ENCODE measurements around the gene RBMS3. TPM values are rescaled to one million over a fixed set of nuclear protein-coding genes. Genes with fewer than 3 reads are reported as not detected.

RBMS3 gene
- total and polyA plus RNA-seq, 2 of the 8 experiments (the other 6 are each of a cell fraction or from before 2014, with no cell fraction given): 3.7 to 6.9 TPM

GRCh38 chr3:29293421-29293820, 12.6 kb downstream of the RBMS3 start:
- no peak for FAIRE-seq
- TF ChIP-seq HDAC2 (IDR thresholded peaks at IDR 0.05; ENCODE audit: borderline replicate concordance in 1 of 2, low read depth in 2 of 2, low read length in 2 of 2) (no peak), CBX5 (IDR thresholded peaks at IDR 0.05; ENCODE audit: low read depth, low read length) (no peak), CHD2 (IDR thresholded peaks at IDR 0.05; ENCODE audit: low read length) (no peak), RNF2 (IDR thresholded peaks at IDR 0.05; ENCODE audit: borderline replicate concordance, low read depth, low read length, missing control alignments, poor library complexity, severe bottlenecking) (no peak), CREB1 (IDR thresholded peaks at IDR 0.05) (no peak), SP1 (IDR thresholded peaks at IDR 0.05; ENCODE audit: low read depth, low read length) (no peak), SAP30 (IDR thresholded peaks at IDR 0.05; ENCODE audit: insufficient read depth, insufficient replicate concordance, low read length) (no peak), NANOG (IDR thresholded peaks at IDR 0.05; ENCODE audit: insufficient read depth, low read depth, low read length, poor library complexity, severe bottlenecking) (no peak), SP2 (IDR thresholded peaks at IDR 0.05; ENCODE audit: low read length) (no peak), CBX8 (IDR thresholded peaks at IDR 0.05; ENCODE audit: borderline replicate concordance, low read depth, low read length) (no peak), KDM1A (IDR thresholded peaks at IDR 0.05; ENCODE audit: borderline replicate concordance, low read length) (no peak), POLR2AphosphoS5 (IDR thresholded peaks at IDR 0.05; ENCODE audit: low read depth, low read length) (no peak)
- TF ChIP-seq, protein P1, sequence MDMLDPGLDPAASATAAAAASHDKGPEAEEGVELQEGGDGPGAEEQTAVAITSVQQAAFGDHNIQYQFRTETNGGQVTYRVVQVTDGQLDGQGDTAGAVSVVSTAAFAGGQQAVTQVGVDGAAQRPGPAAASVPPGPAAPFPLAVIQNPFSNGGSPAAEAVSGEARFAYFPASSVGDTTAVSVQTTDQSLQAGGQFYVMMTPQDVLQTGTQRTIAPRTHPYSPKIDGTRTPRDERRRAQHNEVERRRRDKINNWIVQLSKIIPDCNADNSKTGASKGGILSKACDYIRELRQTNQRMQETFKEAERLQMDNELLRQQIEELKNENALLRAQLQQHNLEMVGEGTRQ (IDR thresholded peaks at IDR 0.05; ENCODE audit: low read length): no peak

More at GRCh38 chr3:29293421-29293820, 12.6 kb downstream of the RBMS3 start:
- Histone ChIP-seq H3K9me3 (ENCODE audit: insufficient read depth in 2 of 2, low read depth in 1 of 2, low read length in 1 of 2) (no peaks in the 10 kb centered on the region), H3K9ac (replicated peaks in 1 of 4; ENCODE audit: extremely low read depth in 1 of 4, low read depth in 3 of 4, low read length in 3 of 4) (no peak overlapping the region), H3K56ac (replicated peaks; ENCODE audit: insufficient read length, low read depth, low read length) (no peak overlapping the region), H3K4me3 (ENCODE audit: extremely low read depth in 1 of 4, insufficient read depth in 2 of 4, low read depth in 3 of 4, low read length in 4 of 4) (no peak overlapping the region), H3K79me1 (ENCODE audit: low read depth, low read length) (no peaks in the 10 kb centered on the region), H3K23ac (ENCODE audit: insufficient read length) (no peak overlapping the region), H2AFZ (ENCODE audit: low read length) (no peak overlapping the region), H2BK20ac (ENCODE audit: low read length) (no peak overlapping the region), H3K14ac (ENCODE audit: insufficient read length) (no peak overlapping the region), H3K23me2 (ENCODE audit: low read depth, low read length) (no peaks in the 10 kb centered on the region), H2BK15ac (ENCODE audit: low read length) (no peak overlapping the region), H2BK120ac (replicated peaks; ENCODE audit: low read depth, low read length) (no peak overlapping the region), H4K8ac (ENCODE audit: extremely low read depth, insufficient read depth, low read length) (no peak overlapping the region), H3K79me2 (ENCODE audit: control insufficient read depth in 1 of 2, insufficient read depth in 2 of 2, low read length in 2 of 2) (no peaks in the 10 kb centered on the region), H4K20me1 (replicated peaks in 1 of 2; ENCODE audit: control insufficient read depth in 1 of 2, insufficient read depth in 2 of 2, low read length in 2 of 2) (no peaks in the 10 kb centered on the region), H3K36me3 (ENCODE audit: control insufficient read depth in 2 of 4, insufficient read depth in 4 of 4, low read length in 3 of 4) (no peaks in the 10 kb centered on the region), H3K4me1 (replicated peaks in 1 of 4; ENCODE audit: control insufficient read depth in 3 of 4, insufficient read depth in 4 of 4, low read length in 3 of 4) (peaks cover 0 to 3% (median under 1%) of the 10 kb centered on the region in 4 experiments; a peak in 2 of 7 replicates), H3K27me3 (replicated peaks in 1 of 4; ENCODE audit: control insufficient read depth in 3 of 4, extremely low read depth in 1 of 4, insufficient read depth in 3 of 4, low read length in 3 of 4) (no peaks in the 10 kb centered on the region), H3K4me2 (ENCODE audit: insufficient read depth in 1 of 2, low read depth in 2 of 2, low read length in 2 of 2) (no peak overlapping the region), H3K18ac (ENCODE audit: extremely low read depth, low read length) (no peak overlapping the region), H2BK5ac (ENCODE audit: low read depth, low read length) (no peak overlapping the region), H2AK5ac (ENCODE audit: low read depth, low read length) (no peak overlapping the region), H3K4ac (replicated peaks; ENCODE audit: insufficient read length, low read depth, low read length) (no peak overlapping the region), H2BK12ac (ENCODE audit: low read depth, low read length) (no peak overlapping the region), H4K5ac (ENCODE audit: insufficient read length, low read depth, low read length) (no peak overlapping the region), H4K91ac (replicated peaks; ENCODE audit: insufficient read length, low read length) (no peak overlapping the region), H3K27ac (ENCODE audit: low read depth, low read length) (no peak overlapping the region)
- CTCF ChIA-PET (ENCODE audit: partially characterized antibody): interaction anchor here (0.6 kb wide), 2 partner anchors 13 to 772 kb away, joined by 3 read pairs; no protein-coding TSS in a partner anchor
- POLR2A ChIA-PET (ENCODE audit: partially characterized antibody): interaction anchor here (0.5 kb wide), 1 partner anchor 12 kb away, joined by 3 read pairs; the partner anchor contains the start of gene RBMS3
- DNase-seq (ENCODE audit: low read depth in 1 of 2, low spot score in 2 of 2): no peak
- 43% methylated on average over 2 of the region's 2 CpGs; no CpG with 5 or more reads in 1 of the 2 experiments for WGBS, 2 experiments (ENCODE audit: extremely low coverage in 1 of 2, insufficient coverage in 1 of 2, insufficient read length in 1 of 2, insufficient replicate concordance in 2 of 2, low coverage in 1 of 2, low lambda C conversion rate in 2 of 2, missing lambda C conversion rate in 1 of 2)
